ENCODE data around the gene DDHD1.

- TF ChIP-seq POLR2A (IDR thresholded peaks at IDR 0.05) (no peak), CTCF (IDR thresholded peaks at IDR 0.05 in 4 of 5, conservative IDR thresholded peaks at IDR 0.05 in 1 of 5) (no peak)
Measured at GRCh38 chr14:53016919-53017318, 136.2 kb downstream of the DDHD1 start.
